LNCaP clone FGC (cell line): ENCODE measurements around the gene ELFN2.

Source experiments
- DNase-seq: peaks from one replicate; pipeline ENCODE4 v3.0.0-alpha.2; 2011; ENCODE audit warnings: low read depth
- H3K4me3 ChIP-seq: 2 replicates; pipeline ENCODE4 v1.5.1; 2011; ENCODE audit warnings: mild to moderate bottlenecking, low read depth, low read length, control low read depth
- CTCF ChIP-seq: IDR thresholded peaks from 2 replicates; pipeline ENCODE4 v1.5.1; 2012; ENCODE audit warnings: mild to moderate bottlenecking; ENCODE audit not compliant: control insufficient read depth, insufficient read depth; ENCODE audit errors: extremely low read depth

ELFN2 gene

GRCh38 chr22:37427711-37428635 lies 694 bp upstream of the ELFN2 start:
- peak overlapping the region; percentile 53; the same call in 1 of the 2 replicates for H3K4me3 ChIP-seq
- DNase-seq: no peak
- TF ChIP-seq CTCF: no peak

DNA sequence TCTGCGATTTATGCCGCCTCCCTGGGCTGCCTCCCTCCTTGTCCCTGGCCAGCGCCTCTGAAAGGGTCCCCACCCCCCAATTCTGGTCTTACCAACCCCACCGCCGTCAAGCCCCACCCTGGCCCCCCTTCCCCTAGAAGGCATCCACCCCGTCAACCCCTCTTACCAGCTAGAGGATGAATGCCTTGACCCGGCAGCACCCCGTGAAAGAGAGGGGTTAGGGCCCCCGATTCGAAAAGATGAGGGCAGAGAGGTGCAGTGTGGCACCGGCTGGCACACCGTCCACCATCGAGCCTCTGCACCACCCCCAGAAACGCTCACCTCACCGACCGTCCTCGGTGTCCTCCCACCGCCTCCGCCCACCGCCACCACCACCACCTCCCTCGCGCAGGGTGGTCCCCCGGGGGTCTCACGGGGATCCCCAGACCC lies 559 bp downstream of the ELFN2 start:
- peak overlapping the region; percentile 53 for H3K4me3 ChIP-seq
- TF ChIP-seq CTCF: no peak
- no peak for DNase-seq

DNA sequence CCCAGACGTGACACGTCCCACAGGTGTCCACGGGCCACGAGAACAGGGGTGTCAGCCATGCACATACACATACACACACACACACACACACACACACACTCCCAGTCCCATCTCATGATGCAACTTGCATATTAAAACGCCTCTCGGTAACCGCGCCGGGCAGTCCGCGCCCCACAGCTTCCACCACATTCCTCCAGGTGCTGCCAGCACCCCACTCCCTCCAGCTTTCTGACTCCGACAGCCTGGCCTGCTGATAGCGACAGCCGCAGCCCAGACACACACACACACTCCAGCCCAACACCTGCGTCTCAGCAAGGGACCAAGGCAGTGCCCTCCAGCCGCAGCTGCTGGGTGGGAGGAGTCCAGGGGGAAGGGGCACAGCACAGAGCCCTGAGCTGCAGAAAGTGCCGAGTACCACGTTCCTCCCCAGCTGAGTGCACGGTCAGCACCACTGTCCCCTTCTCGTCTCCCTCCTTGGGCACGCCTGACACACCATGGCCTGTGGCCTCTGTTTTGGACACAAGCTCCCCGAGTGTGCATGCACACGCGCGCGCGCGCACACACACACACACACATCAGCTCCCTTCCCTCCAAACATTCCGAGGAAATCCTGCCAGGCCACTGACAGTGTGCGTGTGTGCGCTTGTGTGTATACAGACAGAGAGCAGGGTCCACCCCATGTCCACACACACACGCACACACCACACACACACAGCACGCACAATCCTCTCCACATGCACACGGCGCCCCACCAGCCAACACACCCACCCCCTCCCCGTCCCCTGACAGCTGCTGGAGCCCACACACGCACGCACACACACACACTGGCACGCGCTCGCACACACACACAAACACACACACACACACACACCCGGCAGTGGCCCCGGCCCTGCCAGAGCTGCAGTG lies 1.2 kb downstream of the ELFN2 start:
- no peak for TF ChIP-seq CTCF
- no peak for DNase-seq
- H3K4me3 ChIP-seq: no peak overlapping the region

GRCh38 chr22:37425369-37425768 lies 1.9 kb downstream of the ELFN2 start:
- DNase-seq: no peak
- H3K4me3 ChIP-seq: no peak overlapping the region
- TF ChIP-seq CTCF: no peak

DNA sequence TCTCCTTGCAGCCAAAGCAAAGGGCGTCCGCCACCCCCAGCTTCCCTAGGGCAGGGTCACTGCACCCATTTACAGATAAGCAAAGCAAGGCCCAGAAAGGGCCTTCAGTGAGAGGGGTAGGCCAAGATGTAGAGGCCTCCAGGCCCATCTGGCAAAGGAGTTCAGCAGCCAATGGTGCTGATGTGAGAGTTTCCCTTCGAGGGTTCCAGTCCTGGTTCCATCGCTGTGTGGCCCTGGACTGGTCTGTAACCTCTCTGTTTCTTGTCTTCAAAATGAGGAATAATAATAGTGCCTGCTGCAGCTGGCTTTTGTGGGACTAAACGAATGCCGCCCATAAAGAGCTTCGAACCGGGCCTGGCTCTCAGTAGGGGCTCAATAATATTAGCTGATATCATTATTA lies 4.0 kb downstream of the ELFN2 start:
- H3K4me3 ChIP-seq: no peak overlapping the region
- DNase-seq: no peak
- no peak for TF ChIP-seq CTCF

DNA sequence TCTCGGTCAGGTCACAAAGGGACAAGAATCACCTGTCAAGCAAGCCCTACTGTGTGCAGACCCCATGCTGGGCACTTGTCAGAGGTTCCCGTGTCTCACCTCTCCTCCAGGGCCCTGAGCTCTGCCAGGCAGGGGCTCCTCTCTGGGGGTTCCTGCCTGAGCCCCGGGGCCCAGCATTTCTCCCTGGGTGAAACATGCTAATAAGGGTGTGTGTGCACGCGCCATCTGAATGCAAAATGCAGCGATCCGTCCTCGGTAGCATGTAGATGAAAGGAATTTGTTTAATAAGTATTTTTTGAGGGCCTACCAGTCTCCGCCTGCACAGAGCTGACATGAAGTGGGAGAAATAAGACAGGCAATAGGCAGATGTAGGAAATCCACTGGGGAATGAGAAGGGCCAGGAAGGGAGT lies 5.8 kb downstream of the ELFN2 start:
- DNase-seq: no peak

More for the DNA sequence above, 5.8 kb downstream of the ELFN2 start:
- TF ChIP-seq CTCF: no peak
- no peak overlapping the region for H3K4me3 ChIP-seq
